SJCRH30 (cell line): Measurements from ENCODE around the gene BOD1L1. TPM values are rescaled to one million over a fixed set of nuclear protein-coding genes. Genes with fewer than 3 reads are reported as not detected.

ENCODE experiments used
- DNase-seq, 2 experiments: peaks; one replicate each; pipeline ENCODE4 v3.0.0-alpha.2; 2015 to 2020
- H3K27ac ChIP-seq: fragments of 250-450 bp; sonication (Bioruptor Pico); 2 replicates; pipeline ENCODE4 v1.5.1; 2020; ENCODE audit warnings: mild to moderate bottlenecking, moderate library complexity
- H3K27me3 ChIP-seq: fragments of 250-450 bp; sonication (Bioruptor Pico); 2 replicates; pipeline ENCODE4 v1.5.1; 2020; ENCODE audit warnings: mild to moderate bottlenecking, moderate library complexity
- H3K36me3 ChIP-seq: fragments of 250-450 bp; sonication (Bioruptor Pico); 2 replicates; pipeline ENCODE4 v1.5.1; 2020; ENCODE audit warnings: mild to moderate bottlenecking, moderate library complexity
- H3K4me1 ChIP-seq: fragments of 250-450 bp; sonication (Bioruptor Pico); 2 replicates; pipeline ENCODE4 v1.5.1; 2020; ENCODE audit warnings: mild to moderate bottlenecking, moderate library complexity
- H3K4me3 ChIP-seq: fragments of 250-450 bp; sonication (Bioruptor Pico); 2 replicates; pipeline ENCODE4 v1.5.1; 2020; ENCODE audit warnings: mild to moderate bottlenecking, moderate library complexity
- H3K9me3 ChIP-seq: fragments of 250-450 bp; sonication (Bioruptor Pico); replicated peaks from 2 replicates; pipeline ENCODE4 v1.5.1; 2020; ENCODE audit warnings: mild to moderate bottlenecking, moderate library complexity
- total RNA-seq: library from RNA; depleted of rRNA; stranded (reverse); fragments of >200 nt; shearing (Covaris generic); gene quantifications from 2 replicates; pipeline ENCODE4 v1.2.3, GENCODE V29; 2014

Gene BOD1L1
- total RNA-seq, 1 experiment from 2014 or later, result 37.7 TPM

- Histone ChIP-seq H3K36me3 (no peaks in the 10 kb centered on the region), H3K4me1 (0 out of 2 replicates have a peak, but pooled peaks cover 3% of the 10 kb centered on the region), H3K27me3 (no peaks in the 10 kb centered on the region), H3K27ac (no peak overlapping the region), H3K9me3 (no peaks in the 10 kb centered on the region), H3K4me3 (no peak overlapping the region)
- no peak for DNase-seq
Observed at GRCh38 chr4:13541720-13542576, 85.6 kb downstream of the BOD1L1 start.

GRCh38 chr4:13541176-13541604 is 86.3 kb downstream of the BOD1L1 start:
- no peaks in the 10 kb centered on the region for H3K9me3 ChIP-seq
- 0 out of 2 replicates have a peak, but pooled peaks cover 3% of the 10 kb centered on the region for H3K4me1 ChIP-seq
- H3K4me3 ChIP-seq, result no peak overlapping the region
- no peaks in the 10 kb centered on the region for H3K36me3 ChIP-seq
- DNase-seq, result no peak
- no peaks in the 10 kb centered on the region for H3K27me3 ChIP-seq
- no peak overlapping the region for H3K27ac ChIP-seq

- H3K4me3 ChIP-seq, result no peak overlapping the region
- H3K4me1 ChIP-seq, result 0 out of 2 replicates have a peak, but pooled peaks cover under 1% of the 10 kb centered on the region
- H3K9me3 ChIP-seq, result no peaks in the 10 kb centered on the region
- H3K27ac ChIP-seq, result no peak overlapping the region
- H3K27me3 ChIP-seq, result no peaks in the 10 kb centered on the region
- no peaks in the 10 kb centered on the region for H3K36me3 ChIP-seq
- DNase-seq, result no peak
Observed at GRCh38 chr4:13540446-13541175, 86.9 kb downstream of the BOD1L1 start.

DNA sequence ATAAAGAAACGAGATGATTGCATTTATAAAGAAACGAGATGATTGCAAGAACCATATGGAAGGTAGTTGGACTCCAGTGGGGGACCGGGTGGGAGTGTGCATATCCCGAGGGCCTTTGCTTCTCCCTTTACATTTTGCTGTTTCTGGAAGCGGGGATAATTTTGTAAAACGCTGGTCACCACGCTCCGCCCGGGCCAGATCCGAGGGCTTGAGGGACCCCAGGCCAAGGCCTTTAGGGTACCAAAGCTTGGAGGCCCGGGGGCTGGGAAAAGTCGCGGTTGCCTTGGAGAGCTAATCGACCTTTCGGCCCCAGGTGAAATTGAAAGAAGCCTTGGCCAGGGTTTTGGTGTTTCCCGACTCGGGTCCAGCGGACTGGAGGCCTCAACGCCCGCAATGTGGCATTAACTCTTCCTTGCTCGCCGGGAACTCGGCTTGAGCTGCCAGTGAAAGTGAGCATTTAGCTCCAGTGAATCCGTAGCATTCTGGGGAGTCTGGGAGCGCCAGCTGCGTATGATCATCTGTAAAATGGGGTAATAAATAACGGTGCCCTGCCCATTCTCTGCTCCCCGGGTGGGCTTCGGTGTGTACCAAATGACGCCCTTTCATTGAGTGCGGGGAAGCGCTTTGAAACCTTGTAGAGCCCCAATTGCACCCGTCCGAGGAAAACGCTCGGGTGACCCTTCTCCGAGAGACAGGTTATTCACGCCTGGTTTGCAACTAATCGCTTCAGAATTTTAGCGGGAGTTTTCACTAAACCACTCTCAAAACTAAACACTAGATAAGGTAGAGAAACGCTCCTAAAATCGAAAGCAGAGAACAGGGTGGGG is 87.7 kb downstream of the BOD1L1 start:
- Histone ChIP-seq H3K9me3 (no peaks in the 10 kb centered on the region), H3K27me3 (no peaks in the 10 kb centered on the region), H3K36me3 (no peaks in the 10 kb centered on the region), H3K4me3 (no peak overlapping the region), H3K27ac (no peak overlapping the region), H3K4me1 (no peaks in the 10 kb centered on the region)
- DNase-seq, result no peak

DNA sequence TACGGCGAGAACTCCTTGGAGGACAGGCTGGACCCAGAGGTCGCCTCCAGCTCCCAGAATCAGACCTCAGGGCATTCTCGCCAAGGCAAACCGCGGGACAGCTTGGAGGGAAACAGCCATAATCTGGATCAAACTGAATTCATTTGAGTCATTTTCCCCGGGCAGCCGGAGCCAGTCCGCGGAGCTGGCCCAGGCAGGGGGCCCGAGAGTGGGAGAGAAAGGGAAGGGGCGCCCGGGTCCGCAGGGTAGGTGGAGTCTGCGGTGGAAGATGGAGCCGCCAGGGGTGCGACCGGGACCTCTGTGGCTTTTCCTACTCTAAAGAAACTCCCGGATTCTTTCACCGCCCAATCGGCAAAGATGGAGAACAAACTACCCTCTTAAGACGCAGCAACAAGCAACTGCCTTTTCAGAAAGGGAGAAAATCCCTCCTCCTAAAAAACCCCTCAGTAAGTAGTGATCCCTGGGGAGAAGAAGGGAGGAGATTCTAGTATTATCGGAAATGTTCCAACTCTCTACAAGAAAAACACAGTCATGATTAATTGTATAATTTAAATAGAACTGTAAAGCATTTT is 88.4 kb downstream of the BOD1L1 start:
- H3K9me3 ChIP-seq, result no peaks in the 10 kb centered on the region
- no peak overlapping the region for H3K27ac ChIP-seq
- no peaks in the 10 kb centered on the region for H3K27me3 ChIP-seq

DNA sequence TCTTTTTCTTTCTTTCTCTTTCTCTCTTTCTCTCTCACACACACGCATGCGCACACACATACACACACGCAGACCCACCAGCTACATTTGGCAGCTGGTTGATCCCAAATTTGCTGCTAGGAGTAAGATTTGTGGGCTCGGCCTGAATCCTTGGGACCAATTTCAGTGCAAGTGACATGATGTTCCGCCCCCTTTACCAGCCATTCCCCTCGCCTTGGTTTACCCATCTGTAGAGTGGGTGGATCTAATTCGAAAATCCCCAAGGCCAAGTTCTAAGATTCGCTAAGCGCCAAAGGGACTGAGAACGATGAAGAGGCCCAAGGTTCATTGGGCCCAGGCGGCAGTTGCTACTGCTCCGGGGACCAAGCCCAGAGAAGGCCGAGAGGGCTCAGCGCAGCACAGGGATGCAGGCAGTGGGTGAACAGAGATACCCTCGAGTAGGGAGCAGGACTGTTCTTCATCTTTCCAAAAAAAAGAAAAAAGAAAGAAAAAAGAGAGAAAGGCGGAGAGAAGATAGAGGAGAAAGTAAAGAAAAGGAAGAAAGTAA is 89.0 kb downstream of the BOD1L1 start:
- Histone ChIP-seq H3K4me3 (no peak overlapping the region), H3K9me3 (no peaks in the 10 kb centered on the region), H3K4me1 (no peaks in the 10 kb centered on the region), H3K27me3 (no peaks in the 10 kb centered on the region), H3K36me3 (no peaks in the 10 kb centered on the region), H3K27ac (no peak overlapping the region)
- DNase-seq, result no peak

More for the DNA sequence above, 88.4 kb downstream of the BOD1L1 start:
- Histone ChIP-seq H3K4me3 (no peak overlapping the region), H3K4me1 (no peaks in the 10 kb centered on the region), H3K36me3 (no peaks in the 10 kb centered on the region)
- DNase-seq, result no peak

GRCh38 chr4:13537832-13538177 is 89.7 kb downstream of the BOD1L1 start:
- Histone ChIP-seq H3K36me3 (no peaks in the 10 kb centered on the region), H3K4me3 (no peak overlapping the region), H3K4me1 (no peaks in the 10 kb centered on the region), H3K27me3 (no peaks in the 10 kb centered on the region), H3K27ac (no peak overlapping the region), H3K9me3 (no peaks in the 10 kb centered on the region)
- DNase-seq, result no peak

DNA sequence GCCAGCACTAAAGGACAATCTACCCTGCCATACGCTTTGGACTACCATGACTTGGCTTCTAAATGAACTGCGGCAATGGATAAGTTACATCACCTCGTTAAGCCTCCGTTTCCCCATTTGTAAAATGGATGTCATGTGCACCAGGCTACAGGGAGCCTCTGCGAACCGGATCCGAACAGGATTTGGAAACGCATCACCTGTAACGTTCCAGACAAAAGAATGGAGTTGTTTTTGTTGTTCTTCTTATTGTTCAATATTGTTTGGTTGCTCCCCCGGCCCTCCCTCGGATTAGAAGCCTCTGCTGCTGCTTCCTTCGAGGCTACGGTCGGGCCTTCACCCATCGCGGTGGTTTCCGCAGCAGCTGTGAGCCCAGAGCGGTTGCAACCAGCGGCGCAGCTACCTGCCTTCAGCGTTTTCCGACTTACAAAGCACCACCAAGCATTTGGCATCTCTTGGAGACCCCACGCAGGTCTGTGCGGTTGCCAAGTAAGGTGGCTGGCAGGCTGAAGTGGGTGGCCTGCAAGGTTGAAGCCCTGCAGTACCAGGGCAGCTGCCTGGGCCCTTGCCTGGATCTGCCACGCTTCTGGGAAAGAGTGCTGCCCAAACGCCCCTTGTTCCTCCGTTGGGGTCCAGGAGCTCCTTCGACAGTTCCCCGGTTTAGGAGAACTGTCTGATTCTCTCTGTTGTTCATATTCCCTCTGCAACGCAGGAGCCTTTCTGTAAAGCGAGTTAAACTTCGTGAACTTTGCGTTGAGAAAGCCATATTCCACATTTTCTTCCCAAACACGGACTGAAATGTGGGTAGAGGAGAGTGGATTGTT is 90.3 kb downstream of the BOD1L1 start:
- H3K27ac ChIP-seq, result no peak overlapping the region
- no peaks in the 10 kb centered on the region for H3K36me3 ChIP-seq
- no peaks in the 10 kb centered on the region for H3K9me3 ChIP-seq
- H3K27me3 ChIP-seq, result no peaks in the 10 kb centered on the region
- H3K4me1 ChIP-seq, result no peaks in the 10 kb centered on the region
- no peak for DNase-seq
- no peak overlapping the region for H3K4me3 ChIP-seq

DNA sequence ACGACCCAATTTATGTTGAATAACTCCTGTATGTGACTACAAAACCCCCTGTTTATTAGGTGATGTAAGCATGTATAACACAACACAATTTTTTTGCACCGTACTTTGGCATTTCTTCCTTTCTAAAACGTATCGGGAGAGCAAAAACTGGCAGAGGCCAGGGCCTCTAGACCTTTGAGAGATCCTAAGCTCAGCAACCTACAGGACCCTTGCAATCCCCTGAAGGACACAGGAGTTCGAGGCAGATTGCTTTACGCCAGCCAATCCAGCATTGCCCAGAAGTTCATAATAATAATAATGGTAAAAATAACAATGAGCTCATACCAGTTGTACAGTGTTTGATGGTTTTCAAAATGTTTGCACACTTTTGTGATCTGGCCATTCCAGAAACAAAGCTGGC is 90.9 kb downstream of the BOD1L1 start:
- H3K36me3 ChIP-seq, result no peaks in the 10 kb centered on the region
- no peaks in the 10 kb centered on the region for H3K27me3 ChIP-seq
- no peak for DNase-seq
- no peaks in the 10 kb centered on the region for H3K9me3 ChIP-seq
- H3K4me3 ChIP-seq, result no peak overlapping the region
- no peak overlapping the region for H3K27ac ChIP-seq
- no peaks in the 10 kb centered on the region for H3K4me1 ChIP-seq

- Histone ChIP-seq H3K27ac (no peak overlapping the region), H3K27me3 (no peaks in the 10 kb centered on the region)
Observed at GRCh38 chr4:13535708-13536361, 91.7 kb downstream of the BOD1L1 start.

GRCh38 chr4:13535118-13535517 is 92.4 kb downstream of the BOD1L1 start:
- no peaks in the 10 kb centered on the region for H3K9me3 ChIP-seq
- no peaks in the 10 kb centered on the region for H3K27me3 ChIP-seq
- H3K4me1 ChIP-seq, result no peaks in the 10 kb centered on the region
- H3K27ac ChIP-seq, result no peak overlapping the region
- DNase-seq, result no peak
- H3K36me3 ChIP-seq, result no peaks in the 10 kb centered on the region
- H3K4me3 ChIP-seq, result no peak overlapping the region

More at GRCh38 chr4:13535708-13536361, 91.7 kb downstream of the BOD1L1 start:
- H3K36me3 ChIP-seq, result no peaks in the 10 kb centered on the region
- no peak for DNase-seq
- H3K9me3 ChIP-seq, result no peaks in the 10 kb centered on the region
- no peak overlapping the region for H3K4me3 ChIP-seq
- H3K4me1 ChIP-seq, result no peaks in the 10 kb centered on the region

GRCh38 chr4:13534344-13535063 is 93.0 kb downstream of the BOD1L1 start:
- DNase-seq, result no peak
- H3K36me3 ChIP-seq, result no peaks in the 10 kb centered on the region

More at GRCh38 chr4:13534344-13535063, 93.0 kb downstream of the BOD1L1 start:
- H3K4me3 ChIP-seq, result no peak overlapping the region
- H3K27ac ChIP-seq, result no peak overlapping the region
- no peaks in the 10 kb centered on the region for H3K4me1 ChIP-seq
- no peaks in the 10 kb centered on the region for H3K27me3 ChIP-seq
- H3K9me3 ChIP-seq, result no peaks in the 10 kb centered on the region
